T-helper 9 cell (primary cell): ENCODE measurements around the gene TMC8.

Experiments
- DNase-seq: peaks from one replicate; pipeline ENCODE4 v3.0.0-alpha.2; 2020

Gene TMC8

GRCh38 chr17:78184351-78184750, 53.8 kb downstream of the TMC8 start:
- no peak for DNase-seq

GRCh38 chr17:78184868-78185267, 54.3 kb downstream of the TMC8 start:
- no peak for DNase-seq

GRCh38 chr17:78185981-78186691, 55.6 kb downstream of the TMC8 start:
- DNase-seq: no peak

- DNase-seq: peak; percentile 69
Observed at GRCh38 chr17:78186692-78187595, 56.4 kb downstream of the TMC8 start, which contains the start of the genes AFMID and TK1. AFMID (plus strand) TSS chr17:78187362; CDS start chr17:78187371, 9 bp downstream. TK1 (minus strand) TSS chr17:78187052; CDS start chr17:78186994, 58 bp downstream.
